Fibroblast of skin of right biceps (primary cell): ENCODE measurements around the gene TEX28.
"Not testable (repeated sequence)": the region's sequence is repeated elsewhere in the genome, so short reads cannot be mapped to it uniquely, and the experiment has no call there.

ENCODE experiments used
- DNase-seq: peaks from one replicate; pipeline ENCODE4 v3.0.0-alpha.2; 2013

TEX28 gene

GRCh38 chrX:154239982-154240503 is 54.9 kb downstream of the TEX28 start:
- not testable (repeated sequence) for DNase-seq

DNA sequence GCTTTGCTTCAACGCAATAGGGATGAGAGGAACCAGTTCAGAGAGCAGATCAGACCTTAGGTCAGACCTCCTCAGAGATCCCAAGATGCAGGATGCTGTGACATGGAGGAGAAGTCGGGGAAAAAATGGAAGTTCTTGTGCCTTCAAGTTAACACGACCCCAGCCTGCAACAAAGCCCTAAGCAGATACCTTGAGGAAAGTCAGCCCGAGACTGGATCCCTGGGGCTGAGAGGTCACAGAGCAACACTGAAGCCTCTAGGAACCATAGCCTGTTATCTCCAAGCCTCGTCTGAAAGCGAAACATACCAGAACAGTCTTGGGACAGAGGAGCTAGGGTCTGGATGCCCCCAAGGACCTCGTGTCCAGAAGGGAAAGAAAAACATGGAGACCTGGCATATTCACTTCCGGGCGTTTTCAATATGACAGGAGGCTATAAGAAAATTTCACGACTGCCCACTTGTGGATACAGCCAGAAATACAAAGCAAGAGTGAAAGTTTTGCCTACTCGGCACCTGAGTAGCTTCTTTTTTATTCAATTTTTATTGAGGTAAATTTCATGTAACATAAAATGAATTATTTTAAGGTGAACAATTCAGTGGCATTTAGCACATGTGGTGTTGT is 55.9 kb downstream of the TEX28 start:
- DNase-seq = not testable (repeated sequence)

- not testable (repeated sequence) for DNase-seq
Observed at GRCh38 chrX:154233620-154234019, 61.3 kb downstream of the TEX28 start.

- DNase-seq = not testable (repeated sequence)
Observed at GRCh38 chrX:154231443-154231842, 63.5 kb downstream of the TEX28 start.

DNA sequence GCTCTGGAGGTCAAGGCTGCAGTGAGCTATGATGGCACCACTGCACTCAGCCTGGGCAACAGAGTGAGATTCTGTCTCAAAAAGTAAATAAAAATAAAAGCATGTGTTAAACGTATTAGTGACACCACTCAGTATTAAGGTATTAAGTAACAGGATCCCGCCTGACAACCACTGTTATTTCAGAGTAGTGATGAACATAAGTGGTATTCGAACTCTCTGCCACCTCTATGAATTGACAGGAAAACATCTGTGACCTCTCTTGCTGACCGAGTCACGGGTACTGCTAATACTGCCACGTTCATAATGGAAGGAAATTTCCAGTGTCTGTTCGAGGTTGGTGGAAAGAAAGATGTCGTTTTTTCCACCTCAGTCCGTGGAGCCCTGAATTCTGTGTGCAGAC is 68.2 kb downstream of the TEX28 start:
- not testable (repeated sequence) for DNase-seq

DNA sequence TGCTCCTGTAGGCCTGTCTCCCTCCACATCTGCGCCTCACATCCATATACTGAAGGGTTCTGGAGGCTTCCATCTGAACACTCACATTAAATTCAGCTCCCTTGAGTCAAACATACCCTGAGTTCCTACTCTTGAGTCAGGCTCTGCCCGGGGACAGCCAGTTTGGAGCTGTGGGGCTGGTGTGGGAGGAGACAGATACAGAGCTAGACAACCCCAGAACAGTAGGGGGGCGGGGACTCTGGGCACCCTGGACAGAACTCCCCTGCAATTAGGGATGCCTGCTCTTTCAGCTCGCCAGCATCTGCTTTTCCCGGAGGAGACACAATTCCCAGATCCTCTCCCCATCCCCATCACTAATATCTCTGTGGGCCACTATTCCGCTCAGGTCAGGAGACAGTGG is 69.6 kb downstream of the TEX28 start:
- DNase-seq = not testable (repeated sequence)
